H9 (cell line): ENCODE results near the gene ADAM20. TPM values are rescaled to one million over a fixed set of nuclear protein-coding genes. Genes with fewer than 3 reads are reported as not detected.
A peak's percentile ranks its signal among the peaks of the same experiment; 100 is the strongest.

Experiments
- DNase-seq: peaks from one replicate; pipeline ENCODE4 v3.0.0-alpha.2; 2017
- H2AFZ ChIP-seq: one replicate; pipeline ENCODE4 v1.6.1; 2013; ENCODE audit warnings: mild to moderate bottlenecking, low read length, control low read depth, moderate library complexity
- H2AK5ac ChIP-seq: 2 replicates; pipeline ENCODE4 v1.6.1; 2013; ENCODE audit warnings: low read length, control low read depth, mixed read lengths; ENCODE audit not compliant: insufficient read length
- H2BK120ac ChIP-seq: one replicate; pipeline ENCODE4 v1.6.1; 2013; ENCODE audit warnings: low read depth, mild to moderate bottlenecking, low read length, control low read depth, inconsistent platforms; ENCODE audit not compliant: poor library complexity, severe bottlenecking
- H2BK12ac ChIP-seq: 2 replicates; pipeline ENCODE4 v1.6.1; 2013; ENCODE audit warnings: low read length, control low read depth, mixed read lengths, low read depth; ENCODE audit not compliant: insufficient read length
- H2BK15ac ChIP-seq: 2 replicates; pipeline ENCODE4 v1.6.1; 2013; ENCODE audit warnings: low read depth, low read length, control low read depth
- H2BK20ac ChIP-seq: one replicate; pipeline ENCODE4 v1.6.1; 2013; ENCODE audit warnings: low read depth, mild to moderate bottlenecking, low read length, control low read depth, inconsistent platforms; ENCODE audit not compliant: poor library complexity, severe bottlenecking
- H2BK5ac ChIP-seq: 2 replicates; pipeline ENCODE4 v1.6.1; 2013; ENCODE audit warnings: low read length, control low read depth, mixed read lengths; ENCODE audit not compliant: insufficient read length
- H3K14ac ChIP-seq: 2 replicates; pipeline ENCODE4 v1.6.1; 2013; ENCODE audit warnings: low read length, control low read depth; ENCODE audit not compliant: insufficient read depth
- H3K18ac ChIP-seq: 2 replicates; pipeline ENCODE4 v1.6.1; 2013; ENCODE audit warnings: low read depth, mild to moderate bottlenecking, mixed read lengths, low read length, control low read depth; ENCODE audit not compliant: insufficient read length
- H3K23ac ChIP-seq: 2 replicates; pipeline ENCODE4 v1.6.1; 2013; ENCODE audit warnings: low read length, control low read depth, mixed read lengths, low read depth; ENCODE audit not compliant: insufficient read length
- H3K23me2 ChIP-seq: 2 replicates; pipeline ENCODE4 v1.6.1; 2013; ENCODE audit warnings: low read depth, mild to moderate bottlenecking, mixed read lengths, low read length, control low read depth; ENCODE audit not compliant: insufficient read length, poor library complexity, severe bottlenecking
- H3K27ac ChIP-seq: 2 replicates; pipeline ENCODE4 v1.5.1; 2013; ENCODE audit warnings: low read length, control low read depth, mixed read lengths, low read depth; ENCODE audit not compliant: insufficient read length
- H3K27me3 ChIP-seq: 2 replicates; pipeline ENCODE4 v1.6.1; 2013; ENCODE audit warnings: low read length, control low read depth, inconsistent platforms; ENCODE audit not compliant: insufficient read depth
- H3K4ac ChIP-seq: 2 replicates; pipeline ENCODE4 v1.6.1; 2013; ENCODE audit warnings: low read depth, mild to moderate bottlenecking, control low read depth, inconsistent platforms, low read length, moderate library complexity
- H3K4me1 ChIP-seq: 2 replicates; pipeline ENCODE4 v1.6.1; 2013; ENCODE audit warnings: low read length, control low read depth, inconsistent platforms; ENCODE audit not compliant: insufficient read depth
- H3K4me2 ChIP-seq: 2 replicates; pipeline ENCODE4 v1.6.1; 2013; ENCODE audit warnings: low read length, control low read depth, mixed read lengths; ENCODE audit not compliant: insufficient read length, insufficient read depth
- H3K56ac ChIP-seq: 2 replicates; pipeline ENCODE4 v1.6.1; 2013; ENCODE audit warnings: low read depth, mild to moderate bottlenecking, mixed read lengths, low read length, control low read depth; ENCODE audit not compliant: insufficient read length
- H3K79me1 ChIP-seq: 2 replicates; pipeline ENCODE4 v1.6.1; 2013; ENCODE audit warnings: low read depth, mild to moderate bottlenecking, moderate library complexity, low read length, control low read depth, inconsistent platforms; ENCODE audit not compliant: insufficient read depth, poor library complexity, severe bottlenecking
- H3K79me2 ChIP-seq: 2 replicates; pipeline ENCODE4 v1.6.1; 2013; ENCODE audit warnings: low read length, control low read depth, inconsistent platforms; ENCODE audit not compliant: insufficient read depth
- H3K9ac ChIP-seq: 2 replicates; pipeline ENCODE4 v1.6.1; 2013; ENCODE audit warnings: low read length, control low read depth, mixed read lengths; ENCODE audit not compliant: insufficient read length; ENCODE audit errors: extremely low read depth
- H3K9me3 ChIP-seq: one replicate; pipeline ENCODE4 v1.6.1; 2013; ENCODE audit warnings: low read depth, low read length, inconsistent platforms; ENCODE audit not compliant: control insufficient read depth
- H3T11ph ChIP-seq: one replicate; pipeline ENCODE4 v1.6.1; 2013; ENCODE audit warnings: mild to moderate bottlenecking, low read length, control low read depth, inconsistent platforms
- H4K20me1 ChIP-seq: one replicate; pipeline ENCODE4 v1.6.1; 2013; ENCODE audit not compliant: control insufficient read depth, insufficient read length, insufficient read depth
- H4K5ac ChIP-seq: 2 replicates; pipeline ENCODE4 v1.6.1; 2013; ENCODE audit warnings: low read depth, mild to moderate bottlenecking, mixed read lengths, low read length, control low read depth; ENCODE audit not compliant: insufficient read length
- H4K8ac ChIP-seq: replicated peaks from 2 replicates; pipeline ENCODE4 v1.6.1; 2013; ENCODE audit warnings: low read length, control low read depth, mixed read lengths, low read depth; ENCODE audit not compliant: insufficient read length
- H4K91ac ChIP-seq: 2 replicates; pipeline ENCODE4 v1.6.1; 2013; ENCODE audit warnings: low read depth, mild to moderate bottlenecking, moderate library complexity, mixed read lengths, low read length, control low read depth; ENCODE audit not compliant: insufficient read length
- H3K27ac Mint-ChIP-seq, 3 experiments: 2 replicates in 2 of 3; 3 replicates in 1 of 3; pipeline ENCODE4 v1.8.0; 2020 to 2021; ENCODE audit warnings: mixed read lengths in 3 of 3, mild to moderate bottlenecking in 1 of 3, moderate library complexity in 1 of 3
- H3K27me3 Mint-ChIP-seq: 2 replicates; pipeline ENCODE4 v1.8.0; 2021; ENCODE audit warnings: low read depth, mild to moderate bottlenecking, moderate library complexity, mixed read lengths
- H3K36me3 Mint-ChIP-seq, 3 experiments: 2 replicates in 2 of 3; 3 replicates in 1 of 3; pipeline ENCODE4 v1.8.0; 2020 to 2021; ENCODE audit warnings: low read depth in 3 of 3, mixed read lengths in 3 of 3; ENCODE audit not compliant: insufficient read depth in 1 of 3
- H3K4me1 Mint-ChIP-seq, 2 experiments: 2 replicates each; pipeline ENCODE4 v1.8.0; 2020; ENCODE audit warnings: mixed read lengths in 2 of 2
- H3K4me3 Mint-ChIP-seq, 2 experiments: 2 replicates in 1 of 2; 3 replicates in 1 of 2; pipeline ENCODE4 v1.8.0; 2020 to 2021; ENCODE audit warnings: mild to moderate bottlenecking in 2 of 2, mixed read lengths in 2 of 2, moderate library complexity in 1 of 2
- H3K9me3 Mint-ChIP-seq, 2 experiments: 2 replicates in 1 of 2; 3 replicates in 1 of 2; pipeline ENCODE4 v1.8.0; 2020; ENCODE audit warnings: mild to moderate bottlenecking in 2 of 2, mixed read lengths in 2 of 2, moderate library complexity in 1 of 2
- WGBS: extraction: QIAGEN DNeasy Blood & Tissue Kit; methylation state at CpG from one replicate; pipeline ENCODE4 v1.1.7; 2013; ENCODE audit warnings: missing lambda C conversion rate, low lambda C conversion rate, mixed read lengths; ENCODE audit not compliant: insufficient read length; ENCODE audit errors: extremely low coverage; 5-methylcytosine and 5-hydroxymethylcytosine counted together
- total RNA-seq: library from RNA; stranded (reverse); gene quantifications from 2 replicates; pipeline ENCODE4 v1.2.1, GENCODE V29; 2021
- TF ChIP-seq, protein P1 (sequence below): fragments of 200-600 bp; sonication (generic); conservative IDR thresholded peaks from 3 replicates; pipeline ENCODE4 v1.8.0; 2021; ENCODE audit warnings: antibody characterized with exemption, mild to moderate bottlenecking

Gene ADAM20
- total RNA-seq, 1 experiment from 2014 or later, result 0.28 TPM

DNA sequence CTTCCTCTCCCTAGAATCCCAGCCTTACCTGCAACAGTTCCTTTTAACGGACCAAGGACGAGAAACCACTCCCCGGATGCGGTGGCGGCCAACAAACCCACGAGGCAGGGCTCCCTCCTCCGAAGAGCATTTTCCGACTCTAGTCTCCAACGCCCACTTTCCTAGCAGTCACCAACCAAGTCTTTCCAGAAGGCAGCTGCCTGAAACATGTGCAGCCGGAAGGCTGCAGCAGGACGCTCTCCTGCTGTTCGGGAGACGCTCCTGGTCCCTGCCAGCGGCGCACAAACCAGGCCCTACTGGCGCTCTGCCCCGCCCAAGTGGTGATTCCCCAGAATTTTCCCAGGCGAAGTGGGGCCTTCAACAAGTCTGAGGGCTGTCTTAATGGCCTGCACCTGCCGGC lies 21.1 kb upstream of the ADAM20 start:
- no peak overlapping the region for H3K27ac ChIP-seq
- Mint-ChIP-seq H3K4me1 (no peaks in the 10 kb centered on the region), H3K4me3 (no peak overlapping the region), H3K27me3 (no peaks in the 10 kb centered on the region), H3K9me3 (peaks cover 7 to 9% of the 10 kb centered on the region in 2 experiments), H3K27ac (peak overlapping the region in 1 of 3 experiments; percentile 9; a peak in 2 of 7 replicates), H3K36me3 (peaks cover 9 to 11% (median 9%) of the 10 kb centered on the region in 3 experiments)
- TF ChIP-seq, protein P1, sequence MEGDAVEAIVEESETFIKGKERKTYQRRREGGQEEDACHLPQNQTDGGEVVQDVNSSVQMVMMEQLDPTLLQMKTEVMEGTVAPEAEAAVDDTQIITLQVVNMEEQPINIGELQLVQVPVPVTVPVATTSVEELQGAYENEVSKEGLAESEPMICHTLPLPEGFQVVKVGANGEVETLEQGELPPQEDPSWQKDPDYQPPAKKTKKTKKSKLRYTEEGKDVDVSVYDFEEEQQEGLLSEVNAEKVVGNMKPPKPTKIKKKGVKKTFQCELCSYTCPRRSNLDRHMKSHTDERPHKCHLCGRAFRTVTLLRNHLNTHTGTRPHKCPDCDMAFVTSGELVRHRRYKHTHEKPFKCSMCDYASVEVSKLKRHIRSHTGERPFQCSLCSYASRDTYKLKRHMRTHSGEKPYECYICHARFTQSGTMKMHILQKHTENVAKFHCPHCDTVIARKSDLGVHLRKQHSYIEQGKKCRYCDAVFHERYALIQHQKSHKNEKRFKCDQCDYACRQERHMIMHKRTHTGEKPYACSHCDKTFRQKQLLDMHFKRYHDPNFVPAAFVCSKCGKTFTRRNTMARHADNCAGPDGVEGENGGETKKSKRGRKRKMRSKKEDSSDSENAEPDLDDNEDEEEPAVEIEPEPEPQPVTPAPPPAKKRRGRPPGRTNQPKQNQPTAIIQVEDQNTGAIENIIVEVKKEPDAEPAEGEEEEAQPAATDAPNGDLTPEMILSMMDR, result no peak
- WGBS, result no CpG with 5 or more reads among the region's 19 CpGs
- no peak overlapping the region for H2BK120ac ChIP-seq
- H3K9me3 ChIP-seq, result no peaks in the 10 kb centered on the region
- H3K18ac ChIP-seq, result no peak overlapping the region
- no peak overlapping the region for H4K91ac ChIP-seq
- peak; percentile 41 for DNase-seq
- H3K9ac ChIP-seq, result no peak overlapping the region
- no peaks in the 10 kb centered on the region for H3K79me1 ChIP-seq
- no peak overlapping the region for H2AFZ ChIP-seq
- H3K79me2 ChIP-seq, result no peaks in the 10 kb centered on the region
- H2BK5ac ChIP-seq, result no peak overlapping the region
- H2AK5ac ChIP-seq, result no peak overlapping the region
- no peaks in the 10 kb centered on the region for H3K4me1 ChIP-seq
- no peak overlapping the region for H2BK15ac ChIP-seq
- H2BK12ac ChIP-seq, result no peak overlapping the region
- H4K5ac ChIP-seq, result no peak overlapping the region
- H3K23me2 ChIP-seq, result no peaks in the 10 kb centered on the region
- no peak overlapping the region for H3K14ac ChIP-seq
- H3K56ac ChIP-seq, result no peak overlapping the region
- no peak overlapping the region for H3K4me2 ChIP-seq
- H3K23ac ChIP-seq, result no peak overlapping the region
- no peak overlapping the region for H3K4ac ChIP-seq
- H4K20me1 ChIP-seq, result no peaks in the 10 kb centered on the region
- no peak overlapping the region for H4K8ac ChIP-seq
- no peak overlapping the region for H3T11ph ChIP-seq
- H3K27me3 ChIP-seq, result no peaks in the 10 kb centered on the region
- H2BK20ac ChIP-seq, result no peak overlapping the region
